Measurements from ENCODE around the gene ZSCAN9. TPM values are rescaled to one million over a fixed set of nuclear protein-coding genes. Genes with fewer than 3 reads are reported as not detected.

Gene ZSCAN9
- total and polyA plus RNA-seq, 2 of the 8 experiments (the other 6 are each of a cell fraction or from before 2014, with no cell fraction given): 10.8 to 13.6 TPM

- TF ChIP-seq USF2 (IDR thresholded peaks at IDR 0.05; ENCODE audit: low read length): no peak
- peak; percentile 97 for TF ChIP-seq ASH2L (IDR thresholded peaks at IDR 0.05; ENCODE audit: low read length)
- TF ChIP-seq CTBP2 (IDR thresholded peaks at IDR 0.05; ENCODE audit: borderline replicate concordance, insufficient read depth, insufficient read length, low read length): no peak
- TF ChIP-seq CBX8 (IDR thresholded peaks at IDR 0.05; ENCODE audit: borderline replicate concordance, low read depth, low read length): no peak
- no peak for TF ChIP-seq EZH2 (IDR thresholded peaks at IDR 0.05; ENCODE audit: low read depth, low read length, severe bottlenecking)
- no peak for TF ChIP-seq SAP30 (IDR thresholded peaks at IDR 0.05; ENCODE audit: insufficient read depth, insufficient replicate concordance, low read length)
- TF ChIP-seq SIRT6 (IDR thresholded peaks at IDR 0.05; ENCODE audit: low read length): no peak
- TF ChIP-seq SIN3A (conservative IDR thresholded peaks at IDR 0.05 in 1 of 2, IDR thresholded peaks at IDR 0.05 in 1 of 2; ENCODE audit: low read depth in 1 of 2, low read length in 2 of 2): peak; percentile 44 to 88; a peak in 2 of 4 replicates
- TF ChIP-seq SP4 (IDR thresholded peaks at IDR 0.05; ENCODE audit: low read length): 0 out of 2 replicates have a peak, but pooled peaks have one; percentile 65
- TF ChIP-seq, protein P1, sequence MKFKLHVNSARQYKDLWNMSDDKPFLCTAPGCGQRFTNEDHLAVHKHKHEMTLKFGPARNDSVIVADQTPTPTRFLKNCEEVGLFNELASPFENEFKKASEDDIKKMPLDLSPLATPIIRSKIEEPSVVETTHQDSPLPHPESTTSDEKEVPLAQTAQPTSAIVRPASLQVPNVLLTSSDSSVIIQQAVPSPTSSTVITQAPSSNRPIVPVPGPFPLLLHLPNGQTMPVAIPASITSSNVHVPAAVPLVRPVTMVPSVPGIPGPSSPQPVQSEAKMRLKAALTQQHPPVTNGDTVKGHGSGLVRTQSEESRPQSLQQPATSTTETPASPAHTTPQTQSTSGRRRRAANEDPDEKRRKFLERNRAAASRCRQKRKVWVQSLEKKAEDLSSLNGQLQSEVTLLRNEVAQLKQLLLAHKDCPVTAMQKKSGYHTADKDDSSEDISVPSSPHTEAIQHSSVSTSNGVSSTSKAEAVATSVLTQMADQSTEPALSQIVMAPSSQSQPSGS (IDR thresholded peaks at IDR 0.05; ENCODE audit: low read length): peak; percentile 80; the same call in 1 of the 2 replicates
- peak; percentile 43 for TF ChIP-seq KDM4A (IDR thresholded peaks at IDR 0.05; ENCODE audit: low read depth, low read length, severe bottlenecking)
- no peak for TF ChIP-seq ZNF274 (IDR thresholded peaks at IDR 0.05; ENCODE audit: borderline replicate concordance, extremely low read depth, low read length)
- TF ChIP-seq NANOG (IDR thresholded peaks at IDR 0.05; ENCODE audit: insufficient read depth, low read depth, low read length, poor library complexity, severe bottlenecking): no peak
- no peak for TF ChIP-seq ATF3 (IDR thresholded peaks at IDR 0.05; ENCODE audit: insufficient read depth, low read depth, low read length)
- no peak for TF ChIP-seq SP1 (IDR thresholded peaks at IDR 0.05; ENCODE audit: low read depth, low read length)
- TF ChIP-seq, protein P2, sequence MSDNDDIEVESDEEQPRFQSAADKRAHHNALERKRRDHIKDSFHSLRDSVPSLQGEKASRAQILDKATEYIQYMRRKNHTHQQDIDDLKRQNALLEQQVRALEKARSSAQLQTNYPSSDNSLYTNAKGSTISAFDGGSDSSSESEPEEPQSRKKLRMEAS (IDR thresholded peaks at IDR 0.05): peak; percentile 48; the same call in 1 of the 2 replicates
- no peak for TF ChIP-seq GTF2F1 (IDR thresholded peaks at IDR 0.05; ENCODE audit: borderline replicate concordance, low read depth, low read length)
- no peak for TF ChIP-seq KDM1A (IDR thresholded peaks at IDR 0.05; ENCODE audit: borderline replicate concordance, low read length)
- peak; percentile 68; the same call in 1 of the 2 replicates for TF ChIP-seq CREB1 (IDR thresholded peaks at IDR 0.05)
- TF ChIP-seq KDM5A (IDR thresholded peaks at IDR 0.05; ENCODE audit: low read length): no peak
Observed at GRCh38 chr6:28266962-28267694, 42.1 kb downstream of the ZSCAN9 start, which contains the start of gene ZSCAN26 (continued).

Measured in H1 (cell line).